Nephron progenitor cell (in vitro differentiated cells): ENCODE results near the gene PSMD3.
A peak's percentile ranks its signal among the peaks of the same experiment; 100 is the strongest.

ENCODE experiments used
- DNase-seq: peaks from one replicate; pipeline ENCODE4 v3.0.0; 2021
- H3K27ac Mint-ChIP-seq: 2 replicates; pipeline ENCODE4 v1.8.0; 2021; ENCODE audit warnings: mild to moderate bottlenecking, moderate library complexity, mixed read lengths
- H3K27me3 Mint-ChIP-seq: 2 replicates; pipeline ENCODE4 v1.8.0; 2021; ENCODE audit warnings: mild to moderate bottlenecking, low read depth, mixed read lengths; ENCODE audit not compliant: poor library complexity
- H3K36me3 Mint-ChIP-seq: 2 replicates; pipeline ENCODE4 v1.8.0; 2021; ENCODE audit warnings: low read depth, mixed read lengths
- H3K4me1 Mint-ChIP-seq: 2 replicates; pipeline ENCODE4 v1.8.0; 2021; ENCODE audit warnings: mixed read lengths
- H3K4me3 Mint-ChIP-seq: 2 replicates; pipeline ENCODE4 v1.8.0; 2021; ENCODE audit warnings: mild to moderate bottlenecking, moderate library complexity, mixed read lengths
- H3K9me3 Mint-ChIP-seq: 2 replicates; pipeline ENCODE4 v1.8.0; 2021; ENCODE audit warnings: mild to moderate bottlenecking, moderate library complexity, mixed read lengths
- CTCF ChIP-seq: fragments of 200-600 bp; sonication (generic); IDR thresholded peaks from 2 replicates; pipeline ENCODE4 v1.5.0; 2021; ENCODE audit warnings: antibody characterized with exemption

The PSMD3 gene

DNA sequence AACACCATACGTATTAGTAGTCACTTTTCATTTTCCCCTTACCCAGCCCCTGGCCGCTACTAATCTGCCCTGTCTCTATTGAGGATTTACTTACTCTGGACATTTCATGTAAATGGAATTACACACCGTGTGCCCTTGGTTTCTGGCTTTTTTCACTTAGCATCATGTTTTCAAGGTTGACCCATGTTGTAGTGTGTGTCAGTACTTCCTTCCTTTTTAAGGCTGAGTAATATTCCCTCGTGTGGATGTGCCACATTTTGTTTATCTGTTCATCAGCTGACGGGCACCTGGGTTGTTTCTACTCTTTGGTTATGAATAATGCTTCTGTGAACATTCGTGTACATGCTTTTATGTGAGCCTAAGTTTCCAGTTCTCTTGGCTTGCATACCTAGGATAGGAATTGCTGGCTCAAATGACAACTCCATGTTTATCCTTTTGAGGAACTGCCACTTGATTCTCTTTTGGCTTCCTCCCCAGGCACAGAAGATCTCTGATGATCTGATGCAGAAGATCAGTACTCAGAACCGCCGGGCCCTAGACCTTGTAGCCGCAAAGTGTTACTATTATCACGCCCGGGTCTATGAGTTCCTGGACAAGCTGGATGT is 7.7 kb downstream of the PSMD3 start:
- H3K27ac Mint-ChIP-seq: no peak overlapping the region
- no peak for DNase-seq
- H3K9me3 Mint-ChIP-seq: no peaks in the 10 kb centered on the region
- peaks cover 93% of the 10 kb centered on the region for H3K36me3 Mint-ChIP-seq
- peaks cover 4% of the 10 kb centered on the region for H3K27me3 Mint-ChIP-seq
- H3K4me1 Mint-ChIP-seq: no peaks in the 10 kb centered on the region
- TF ChIP-seq CTCF: no peak
- no peak overlapping the region for H3K4me3 Mint-ChIP-seq

- Mint-ChIP-seq H3K27ac (no peak overlapping the region), H3K4me3 (no peak overlapping the region), H3K27me3 (peaks cover 5% of the 10 kb centered on the region), H3K36me3 (peaks cover 74% of the 10 kb centered on the region), H3K9me3 (no peaks in the 10 kb centered on the region), H3K4me1 (peaks cover 9% of the 10 kb centered on the region)
- DNase-seq: no peak
- no peak for TF ChIP-seq CTCF
Observed at GRCh38 chr17:39994448-39994847, 13.8 kb downstream of the PSMD3 start.

DNA sequence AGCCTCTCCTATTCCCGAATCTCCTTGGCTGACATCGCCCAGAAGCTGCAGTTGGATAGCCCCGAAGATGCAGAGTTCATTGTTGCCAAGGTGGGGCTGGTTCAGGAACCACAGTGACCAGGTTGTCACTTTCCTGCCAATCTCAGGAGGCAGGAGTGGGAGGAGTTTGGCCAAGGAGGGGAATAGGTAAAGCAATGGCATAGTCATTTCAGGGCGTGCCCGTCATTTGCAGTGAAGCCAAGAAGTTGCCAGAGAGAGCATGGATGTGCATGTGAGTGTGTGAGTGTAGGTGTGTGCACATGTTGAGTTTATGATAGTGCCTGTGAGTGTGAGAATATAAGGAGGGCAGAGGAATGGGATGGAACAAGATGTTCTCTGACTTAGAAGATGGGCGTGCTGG is 14.8 kb downstream of the PSMD3 start:
- H3K4me3 Mint-ChIP-seq: no peak overlapping the region
- peaks cover 65% of the 10 kb centered on the region for H3K36me3 Mint-ChIP-seq
- peak overlapping the region; percentile 76 for H3K27ac Mint-ChIP-seq
- peaks cover 9% of the 10 kb centered on the region for H3K4me1 Mint-ChIP-seq
- no peak for TF ChIP-seq CTCF
- no peak for DNase-seq
- peaks cover 5% of the 10 kb centered on the region for H3K27me3 Mint-ChIP-seq
- H3K9me3 Mint-ChIP-seq: no peaks in the 10 kb centered on the region

DNA sequence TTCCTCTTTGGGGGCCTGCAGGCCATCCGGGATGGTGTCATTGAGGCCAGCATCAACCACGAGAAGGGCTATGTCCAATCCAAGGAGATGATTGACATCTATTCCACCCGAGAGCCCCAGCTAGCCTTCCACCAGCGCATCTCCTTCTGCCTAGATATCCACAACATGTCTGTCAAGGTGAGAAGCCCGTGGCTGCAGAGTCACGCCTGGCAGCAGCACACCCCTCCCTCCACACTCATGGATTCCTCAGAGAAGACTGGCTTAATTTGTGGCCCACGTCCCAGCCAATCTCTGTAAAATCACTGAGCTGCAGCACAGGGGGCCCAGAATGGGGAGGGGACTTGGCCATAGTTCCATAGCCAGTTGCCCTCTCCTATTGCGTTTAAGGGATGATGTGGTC is 15.6 kb downstream of the PSMD3 start:
- Mint-ChIP-seq H3K27me3 (peaks cover 5% of the 10 kb centered on the region), H3K36me3 (peaks cover 58% of the 10 kb centered on the region), H3K4me1 (peaks cover 9% of the 10 kb centered on the region), H3K9me3 (no peaks in the 10 kb centered on the region), H3K4me3 (no peak overlapping the region), H3K27ac (peak overlapping the region; percentile 45)
- no peak for DNase-seq
- TF ChIP-seq CTCF: no peak

- Mint-ChIP-seq H3K4me3 (no peak overlapping the region), H3K9me3 (no peaks in the 10 kb centered on the region), H3K36me3 (peaks cover 52% of the 10 kb centered on the region), H3K4me1 (peaks cover 9% of the 10 kb centered on the region), H3K27me3 (peaks cover 5% of the 10 kb centered on the region), H3K27ac (peak overlapping the region; percentile 91)
- TF ChIP-seq CTCF: no peak
- DNase-seq: no peak
Observed at GRCh38 chr17:39996800-39997199, 16.2 kb downstream of the PSMD3 start.

- Mint-ChIP-seq H3K27me3 (peaks cover 5% of the 10 kb centered on the region), H3K27ac (no peak overlapping the region), H3K9me3 (no peaks in the 10 kb centered on the region), H3K4me1 (peaks cover 9% of the 10 kb centered on the region), H3K4me3 (no peak overlapping the region), H3K36me3 (peaks cover 45% of the 10 kb centered on the region)
- no peak for TF ChIP-seq CTCF
- DNase-seq: no peak
Observed at GRCh38 chr17:39997543-39997942, 16.9 kb downstream of the PSMD3 start.
